Peyer's patch (tissue), 4 donors: ENCODE data around the gene ZNF761. TPM values are rescaled to one million over a fixed set of nuclear protein-coding genes. Genes with fewer than 3 reads are reported as not detected.
A peak's percentile ranks its signal among the peaks of the same experiment; 100 is the strongest.
"Not testable (repeated sequence)": the region's sequence is repeated elsewhere in the genome, so short reads cannot be mapped to it uniquely, and the experiment has no call there.

ENCODE experiments used
- DNase-seq, 3 donors: peaks; one replicate each; pipeline ENCODE4 v3.0.0-alpha.2; 2017 to 2019
- H3K27ac ChIP-seq, 4 donors: fragments of 200-600 bp; sonication (generic); one replicate each; pipeline ENCODE4 v1.5.1; 2016 to 2019
- H3K27me3 ChIP-seq, 2 donors: fragments of 200-600 bp; sonication (generic); one replicate each; pipeline ENCODE4 v1.5.1; 2019
- H3K36me3 ChIP-seq, 3 donors: fragments of 200-600 bp; sonication (generic); one replicate each; pipeline ENCODE4 v1.5.1; 2016 to 2019
- H3K4me1 ChIP-seq, 4 donors: fragments of 200-600 bp; sonication (generic); one replicate each; pipeline ENCODE4 v1.5.1; 2016 to 2019
- H3K4me3 ChIP-seq, 4 donors: fragments of 200-600 bp; sonication (generic); 1 replicate in 3 of 4; 2 replicates in 1 of 4; pipeline ENCODE4 v1.5.1; 2016 to 2019; ENCODE audit warnings: mild to moderate bottlenecking in 1 of 4
- H3K9me3 ChIP-seq, 4 donors: fragments of 200-600 bp; sonication (generic); one replicate each; pipeline ENCODE4 v1.5.1; 2016 to 2019; ENCODE audit warnings: mild to moderate bottlenecking in 1 of 4
- CTCF ChIP-seq, 6 experiments: fragments of 450-650 bp in 4 of 6; fragments of 200-600 bp in 2 of 6; sonication (generic) in 1 of 6; IDR thresholded peaks; one replicate each; pipeline ENCODE4 v1.5.1; 2017 to 2019; ENCODE audit warnings: antibody characterized with exemption in 6 of 6, mild to moderate bottlenecking in 3 of 6, moderate library complexity in 1 of 6
- POLR2A ChIP-seq, 2 donors: fragments of 450-650 bp; IDR thresholded peaks; one replicate each; pipeline ENCODE4 v1.5.1; 2017; ENCODE audit warnings: antibody characterized with exemption in 2 of 2, mild to moderate bottlenecking in 2 of 2, moderate library complexity in 2 of 2
- total RNA-seq, 4 donors: library from RNA; depleted of rRNA; stranded (reverse); fragments of >200 nt; gene quantifications; one replicate each; pipeline ENCODE4 v1.1.0, GENCODE V29; 2016

ZNF761 gene
- total RNA-seq, 4 donors from 2014 or later: 6.8 to 24.8 (median 9.5) TPM

GRCh38 chr19:53471916-53472315, 40.1 kb downstream of the ZNF761 start:
- Histone ChIP-seq H3K4me1 (peaks cover 0 to 7% (median 0%) of the 10 kb centered on the region in 4 donors), H3K4me3 (no peak overlapping the region), H3K36me3 (peaks cover 0 to 8% (median 0%) of the 10 kb centered on the region in 3 donors), H3K27ac (no peak overlapping the region), H3K27me3 (no peaks in the 10 kb centered on the region), H3K9me3 (peaks cover 0 to 27% (median 0%) of the 10 kb centered on the region in 4 donors)
- no peak for DNase-seq
- no peak for TF ChIP-seq CTCF (IDR thresholded peaks at IDR 0.05)
- TF ChIP-seq POLR2A (IDR thresholded peaks at IDR 0.05): no peak

- peaks cover 0 to 52% (median 0%) of the 10 kb centered on the region in 4 donors for H3K9me3 ChIP-seq
- peaks cover 0 to 32% (median 0%) of the 10 kb centered on the region in 3 donors for H3K36me3 ChIP-seq
- not testable (repeated sequence) for H3K27ac ChIP-seq, H3K27me3 ChIP-seq, H3K4me3 ChIP-seq, H3K4me1 ChIP-seq, DNase-seq
Measured at GRCh38 chr19:53474832-53475231, 43.0 kb downstream of the ZNF761 start.

- peaks cover 0 to 32% (median 0%) of the 10 kb centered on the region in 3 donors for H3K36me3 ChIP-seq
- H3K27ac ChIP-seq, H3K27me3 ChIP-seq, DNase-seq, H3K4me3 ChIP-seq, H3K4me1 ChIP-seq: not testable (repeated sequence)
- peaks cover 0 to 57% (median 0%) of the 10 kb centered on the region in 4 donors for H3K9me3 ChIP-seq
Measured at GRCh38 chr19:53475470-53475869, 43.7 kb downstream of the ZNF761 start.

- not testable (repeated sequence) for DNase-seq, H3K4me1 ChIP-seq, H3K4me3 ChIP-seq, H3K27me3 ChIP-seq, H3K27ac ChIP-seq
- Histone ChIP-seq H3K36me3 (peaks cover 0 to 56% (median 0%) of the 10 kb centered on the region in 3 donors), H3K9me3 (peaks cover 0 to 60% (median 9%) of the 10 kb centered on the region in 4 donors)
Measured at GRCh38 chr19:53483751-53484150, 52.0 kb downstream of the ZNF761 start.

GRCh38 chr19:53485046-53486004, 53.5 kb downstream of the ZNF761 start:
- Histone ChIP-seq H3K4me1 (no peaks in the 10 kb centered on the region), H3K9me3 (peaks cover 0 to 63% (median 13%) of the 10 kb centered on the region in 4 donors), H3K4me3 (no peak overlapping the region), H3K36me3 (peaks cover 0 to 66% (median 0%) of the 10 kb centered on the region in 3 donors), H3K27me3 (no peaks in the 10 kb centered on the region), H3K27ac (no peak overlapping the region)
- no peak for DNase-seq
- no peak for TF ChIP-seq CTCF (IDR thresholded peaks at IDR 0.05)
- TF ChIP-seq POLR2A (IDR thresholded peaks at IDR 0.05): no peak

- TF ChIP-seq CTCF (IDR thresholded peaks at IDR 0.05): no peak
- TF ChIP-seq POLR2A (IDR thresholded peaks at IDR 0.05): no peak
- Histone ChIP-seq H3K36me3 (peaks cover 0 to 44% (median 0%) of the 10 kb centered on the region in 3 donors), H3K4me1 (no peaks in the 10 kb centered on the region), H3K4me3 (no peak overlapping the region), H3K27me3 (no peaks in the 10 kb centered on the region), H3K9me3 (peaks cover 0 to 87% (median 19%) of the 10 kb centered on the region in 4 donors), H3K27ac (no peak overlapping the region)
- DNase-seq: no peak
Measured at GRCh38 chr19:53492153-53492552, 60.4 kb downstream of the ZNF761 start.

GRCh38 chr19:53497311-53498023, 65.7 kb downstream of the ZNF761 start:
- not testable (repeated sequence) for H3K4me3 ChIP-seq, H3K4me1 ChIP-seq, H3K36me3 ChIP-seq, H3K27ac ChIP-seq, H3K27me3 ChIP-seq, DNase-seq
- H3K9me3 ChIP-seq: peaks cover 0 to 36% (median 9%) of the 10 kb centered on the region in 4 donors

GRCh38 chr19:53498024-53498395, 66.2 kb downstream of the ZNF761 start:
- DNase-seq, H3K36me3 ChIP-seq, H3K27me3 ChIP-seq, H3K4me3 ChIP-seq, H3K4me1 ChIP-seq, H3K27ac ChIP-seq: not testable (repeated sequence)
- peaks cover 0 to 30% (median 6%) of the 10 kb centered on the region in 4 donors for H3K9me3 ChIP-seq

- not testable (repeated sequence) for H3K4me3 ChIP-seq, H3K9me3 ChIP-seq, DNase-seq, H3K27me3 ChIP-seq, H3K36me3 ChIP-seq, H3K27ac ChIP-seq, H3K4me1 ChIP-seq
Measured at GRCh38 chr19:53503151-53503550, 71.4 kb downstream of the ZNF761 start.

GRCh38 chr19:53503671-53504364, 72.0 kb downstream of the ZNF761 start:
- DNase-seq, H3K27me3 ChIP-seq, H3K4me1 ChIP-seq, H3K9me3 ChIP-seq, H3K4me3 ChIP-seq, H3K36me3 ChIP-seq, H3K27ac ChIP-seq: not testable (repeated sequence)

GRCh38 chr19:53504365-53504703, 72.5 kb downstream of the ZNF761 start:
- not testable (repeated sequence) for H3K4me1 ChIP-seq, DNase-seq, H3K27me3 ChIP-seq, H3K36me3 ChIP-seq, H3K9me3 ChIP-seq
- H3K4me3 ChIP-seq: peak overlapping the region in 1 of 4 donors; percentile 7
- peak overlapping the region in 1 of 4 donors; percentile 35 for H3K27ac ChIP-seq
